GM12892 (cell line): ENCODE results near the gene TMOD2.

Experiments
- POLR2A ChIP-seq: IDR thresholded peaks from 2 replicates; pipeline ENCODE4 v1.6.1; 2011; ENCODE audit warnings: low read depth, low read length, control low read depth
- POLR2AphosphoS5 ChIP-seq: IDR thresholded peaks from 2 replicates; pipeline ENCODE4 v1.6.1; 2011; ENCODE audit warnings: low read depth, low read length, control low read depth
- TAF1 ChIP-seq: IDR thresholded peaks from 2 replicates; pipeline ENCODE4 v1.6.1; 2011; ENCODE audit warnings: low read depth, mild to moderate bottlenecking, control low read depth, low read length, borderline replicate concordance

- TF ChIP-seq POLR2A (no peak), POLR2AphosphoS5 (no peak), TAF1 (no peak)
These were observed 37.2 kb upstream of the TMOD2 start for GRCh38 chr15:51714162-51714561.
